ENCODE measurements around the gene HEATR5A.

GRCh38 chr14:31287294-31287972 lies 132.9 kb downstream of the HEATR5A start:
- TF ChIP-seq CTCF (IDR thresholded peaks at IDR 0.05; ENCODE audit: low read depth, low read length), result no peak
- TF ChIP-seq POLR2A (IDR thresholded peaks at IDR 0.05; ENCODE audit: extremely low read depth, insufficient read length), result no peak

Data from NB4 (cell line).